MCF 10A (cell line): Measurements from ENCODE around the gene TEX13A. TPM values are rescaled to one million over a fixed set of nuclear protein-coding genes. Genes with fewer than 3 reads are reported as not detected.

Experiments used
- BruUV-seq: library from RNA; stranded (reverse); fragments of 400-500 nt; replicated peaks from 2 replicates; lab custom pipeline; 2021; lab: Mats Ljungman, UMichigan
- CTCF ChIA-PET: fragments of 300-600 bp; sonication (Branson Sonifier 250); formaldehyde crosslinking; extraction: SDS; loops from one replicate; lab custom pipeline; 2021; ENCODE audit warnings: antibody characterized with exemption, inconsistent platforms; lab: Yijun Ruan, JAX
- POLR2A ChIA-PET: fragments of 300-600, 350-650 bp; sonication (Branson Sonifier 250); formaldehyde crosslinking; extraction: SDS; loops from one replicate; lab custom pipeline; 2020; ENCODE audit warnings: antibody characterized with exemption, inconsistent platforms; lab: Yijun Ruan, JAX
- DNase-seq: peaks from one replicate; pipeline ENCODE4 v3.0.0-alpha.2; 2018; ENCODE audit not compliant: unreplicated experiment
- H3K27ac Mint-ChIP-seq: one replicate; pipeline ENCODE4 v1.8.0; 2022; ENCODE audit warnings: mild to moderate bottlenecking, low read depth, mixed read lengths; ENCODE audit not compliant: unreplicated experiment
- H3K27me3 Mint-ChIP-seq: one replicate; pipeline ENCODE4 v1.8.0; 2022; ENCODE audit warnings: mixed read lengths; ENCODE audit not compliant: insufficient read depth, unreplicated experiment
- H3K36me3 Mint-ChIP-seq: one replicate; pipeline ENCODE4 v1.8.0; 2022; ENCODE audit warnings: mild to moderate bottlenecking, moderate library complexity, mixed read lengths; ENCODE audit not compliant: insufficient read depth, unreplicated experiment
- H3K4me1 Mint-ChIP-seq: one replicate; pipeline ENCODE4 v1.8.0; 2022; ENCODE audit warnings: mixed read lengths; ENCODE audit not compliant: insufficient read depth, unreplicated experiment
- H3K4me3 Mint-ChIP-seq: one replicate; pipeline ENCODE4 v1.8.0; 2022; ENCODE audit warnings: mild to moderate bottlenecking, moderate library complexity, mixed read lengths; ENCODE audit not compliant: unreplicated experiment
- H3K9me3 Mint-ChIP-seq: one replicate; pipeline ENCODE4 v1.8.0; 2022; ENCODE audit warnings: mixed read lengths; ENCODE audit not compliant: unreplicated experiment
- CTCF ChIP-seq: fragments of 200-600 bp; IDR thresholded peaks from one replicate; pipeline ENCODE4 v1.8.0; 2022; ENCODE audit warnings: antibody characterized with exemption, mild to moderate bottlenecking; ENCODE audit not compliant: unreplicated experiment
- intact Hi-C: fragments of 100-400 bp; cut with micrococcal nuclease; formaldehyde crosslinking; loops from 2 replicates; pipeline ENCODE4 v1.14.1; 2022
- total RNA-seq: library from RNA; stranded (reverse); gene quantifications from 2 replicates; pipeline ENCODE4 v1.2.3, GENCODE V29; 2022

TEX13A gene
- total RNA-seq, 1 experiment from 2014 or later, result 0.30 TPM

GRCh38 chrX:105265093-105265492 is 44.6 kb upstream of the TEX13A start:
- H3K27ac Mint-ChIP-seq, result no peak overlapping the region
- H3K27me3 Mint-ChIP-seq, result peaks cover 60% of the 10 kb centered on the region
- no peak for TF ChIP-seq CTCF
- DNase-seq, result no peak
- no peaks in the 10 kb centered on the region for H3K4me1 Mint-ChIP-seq
- ChIA-PET POLR2A (no interaction called here), CTCF (no interaction called here)
- no peaks in the 10 kb centered on the region for H3K9me3 Mint-ChIP-seq
- intact Hi-C loops, result no loop called here
- H3K36me3 Mint-ChIP-seq, result no peaks in the 10 kb centered on the region
- no TSS peak for BruUV-seq
- H3K4me3 Mint-ChIP-seq, result no peak overlapping the region

- Mint-ChIP-seq H3K36me3 (no peaks in the 10 kb centered on the region), H3K4me1 (no peaks in the 10 kb centered on the region), H3K9me3 (peaks cover 2% of the 10 kb centered on the region), H3K27me3 (peaks cover 67% of the 10 kb centered on the region), H3K27ac (no peak overlapping the region), H3K4me3 (no peak overlapping the region)
- intact Hi-C loops, result no loop called here
- no peak for DNase-seq
- no TSS peak for BruUV-seq
- CTCF ChIA-PET, result interaction anchor here (0.5 to 1.4 kb wide), 4 partner anchors 31 to 397 kb away, joined by 3 to 4 read pairs (median 3); no protein-coding TSS in a partner anchor
- POLR2A ChIA-PET, result no interaction called here
- TF ChIP-seq CTCF, result no peak
Measured at GRCh38 chrX:105263801-105264200, 43.3 kb upstream of the TEX13A start.

- DNase-seq, result no peak
- no peaks in the 10 kb centered on the region for H3K36me3 Mint-ChIP-seq
- intact Hi-C loops, result no loop called here
- peaks cover 74% of the 10 kb centered on the region for H3K27me3 Mint-ChIP-seq
- ChIA-PET CTCF (interaction anchor here (0.6 to 1.4 kb wide), 3 partner anchors 32 to 165 kb away, joined by 3 to 4 read pairs (median 3); no protein-coding TSS in a partner anchor), POLR2A (no interaction called here)
- TF ChIP-seq CTCF, result no peak
- no peak overlapping the region for H3K27ac Mint-ChIP-seq
- H3K9me3 Mint-ChIP-seq, result peaks cover 7% of the 10 kb centered on the region
- H3K4me3 Mint-ChIP-seq, result no peak overlapping the region
- no peaks in the 10 kb centered on the region for H3K4me1 Mint-ChIP-seq
- no TSS peak for BruUV-seq
Measured at GRCh38 chrX:105263171-105263570, 42.7 kb upstream of the TEX13A start.

GRCh38 chrX:105260291-105261043 is 40.0 kb upstream of the TEX13A start:
- no peaks in the 10 kb centered on the region for H3K4me1 Mint-ChIP-seq
- no peak overlapping the region for H3K27ac Mint-ChIP-seq
- TF ChIP-seq CTCF, result no peak
- CTCF ChIA-PET, result interaction anchor here (0.7 kb wide), 1 partner anchor 304 kb away, joined by 3 read pairs; no protein-coding TSS in a partner anchor
- POLR2A ChIA-PET, result interaction anchor here (0.6 to 0.9 kb wide), 2 partner anchors 22 to 495 kb away, joined by 4 to 5 read pairs; no protein-coding TSS in a partner anchor
- H3K27me3 Mint-ChIP-seq, result peaks cover 78% of the 10 kb centered on the region
- BruUV-seq, result no TSS peak
- H3K4me3 Mint-ChIP-seq, result no peak overlapping the region
- no peak for DNase-seq
- peaks cover 7% of the 10 kb centered on the region for H3K9me3 Mint-ChIP-seq
- no peaks in the 10 kb centered on the region for H3K36me3 Mint-ChIP-seq
- intact Hi-C loops, result no loop called here
